HEK293 (cell line): ENCODE measurements around the gene KDM5A.

Source experiments
- GLI4 ChIP-seq: fragments of 450-650 bp; formaldehyde crosslinking; IDR thresholded peaks from 2 replicates; pipeline ENCODE4 v1.5.1; 2016; ENCODE audit warnings: missing biosample characterization, missing genetic modification characterization
- KLF10 ChIP-seq: fragments of 450-650 bp; IDR thresholded peaks from 2 replicates; pipeline ENCODE4 v1.5.1; 2018; ENCODE audit warnings: missing biosample characterization, mild to moderate bottlenecking, missing genetic modification characterization
- OVOL3 ChIP-seq: fragments of 450-650 bp; formaldehyde crosslinking; IDR thresholded peaks from 2 replicates; pipeline ENCODE4 v1.5.1; 2016; ENCODE audit warnings: missing biosample characterization, missing genetic modification characterization
- TCF7L2 ChIP-seq: IDR thresholded peaks from 2 replicates; pipeline ENCODE4 v1.6.1; 2011; ENCODE audit warnings: low read depth, mild to moderate bottlenecking, inconsistent platforms, low read length, moderate library complexity, borderline replicate concordance
- WT1 ChIP-seq: fragments of 450-650 bp; formaldehyde crosslinking; IDR thresholded peaks from 2 replicates; pipeline ENCODE4 v1.5.1; 2016; ENCODE audit warnings: missing biosample characterization, missing genetic modification characterization
- ZBTB7A ChIP-seq: fragments of 450-650 bp; formaldehyde crosslinking; IDR thresholded peaks from 2 replicates; pipeline ENCODE4 v1.5.1; 2016; ENCODE audit warnings: low read depth, missing biosample characterization, missing genetic modification characterization
- ZFP3 ChIP-seq: fragments of 450-650 bp; formaldehyde crosslinking; IDR thresholded peaks from 2 replicates; pipeline ENCODE4 v1.5.1; 2016; ENCODE audit warnings: low read depth, missing biosample characterization, missing genetic modification characterization
- ZNF146 ChIP-seq: fragments of 450-650 bp; formaldehyde crosslinking; IDR thresholded peaks from 2 replicates; pipeline ENCODE4 v1.5.1; 2016; ENCODE audit warnings: missing biosample characterization, missing genetic modification characterization
- ZNF157 ChIP-seq: fragments of 450-650 bp; formaldehyde crosslinking; IDR thresholded peaks from 2 replicates; pipeline ENCODE4 v1.5.1; 2016; ENCODE audit warnings: missing biosample characterization, missing genetic modification characterization
- ZNF184 ChIP-seq: fragments of 450-650 bp; IDR thresholded peaks from 2 replicates; pipeline ENCODE4 v1.5.1; 2018; ENCODE audit warnings: missing biosample characterization, mild to moderate bottlenecking, missing genetic modification characterization
- ZNF274 ChIP-seq, 2 experiments: fragments of 200-500 bp in 1 of 2; fragments of 450-650 bp in 1 of 2; sonication (Bioruptor generic) in 1 of 2; formaldehyde crosslinking in 1 of 2; IDR thresholded peaks; 2 replicates each; pipeline versions ENCODE4 v1.5.1 to v1.6.1; 2014 to 2016; ENCODE audit warnings: borderline replicate concordance in 1 of 2, inconsistent platforms in 1 of 2, low read length in 1 of 2, missing biosample characterization in 1 of 2, missing genetic modification characterization in 1 of 2
- ZNF37A ChIP-seq: fragments of 450-650 bp; IDR thresholded peaks from 2 replicates; pipeline ENCODE4 v1.5.1; 2018; ENCODE audit warnings: missing biosample characterization, missing genetic modification characterization
- ZNF473 ChIP-seq: fragments of 450-650 bp; formaldehyde crosslinking; IDR thresholded peaks from 2 replicates; pipeline ENCODE4 v1.5.1; 2017; ENCODE audit warnings: missing biosample characterization, missing genetic modification characterization
- ZNF544 ChIP-seq: fragments of 450-650 bp; formaldehyde crosslinking; IDR thresholded peaks from 2 replicates; pipeline ENCODE4 v1.5.0; 2017; ENCODE audit warnings: missing biosample characterization, missing genetic modification characterization
- ZNF555 ChIP-seq: fragments of 450-650 bp; formaldehyde crosslinking; conservative IDR thresholded peaks from 2 replicates; pipeline ENCODE4 v1.5.1; 2017; ENCODE audit warnings: missing biosample characterization, mild to moderate bottlenecking, missing genetic modification characterization, inconsistent platforms
- ZNF558 ChIP-seq: fragments of 450-650 bp; formaldehyde crosslinking; IDR thresholded peaks from 2 replicates; pipeline ENCODE4 v1.5.1; 2016; ENCODE audit warnings: missing biosample characterization, missing genetic modification characterization
- ZNF560 ChIP-seq: fragments of 450-650 bp; formaldehyde crosslinking; IDR thresholded peaks from 2 replicates; pipeline ENCODE4 v1.5.1; 2017; ENCODE audit warnings: missing biosample characterization, missing genetic modification characterization, borderline replicate concordance
- ZSCAN30 ChIP-seq: fragments of 450-650 bp; IDR thresholded peaks from 2 replicates; pipeline ENCODE4 v1.5.1; 2018; ENCODE audit warnings: missing biosample characterization, mild to moderate bottlenecking, missing genetic modification characterization, moderate library complexity
- TF ChIP-seq, protein P1 (sequence below): fragments of 450-650 bp; formaldehyde crosslinking; IDR thresholded peaks from 2 replicates; pipeline ENCODE4 v1.5.1; 2016; ENCODE audit warnings: missing biosample characterization, missing genetic modification characterization
- TF ChIP-seq, protein P2 (sequence below): sonication (generic); formaldehyde crosslinking; IDR thresholded peaks from 2 replicates; pipeline ENCODE4 v1.8.1; 2022; ENCODE audit warnings: mild to moderate bottlenecking, moderate library complexity, missing genetic modification reagents
- TF ChIP-seq, protein P3 (sequence below): fragments of 450-650 bp; formaldehyde crosslinking; IDR thresholded peaks from 2 replicates; pipeline ENCODE4 v1.5.1; 2016; ENCODE audit warnings: missing biosample characterization, missing genetic modification characterization
- TF ChIP-seq, protein P4 (sequence below): fragments of 450-650 bp; formaldehyde crosslinking; IDR thresholded peaks from 2 replicates; pipeline ENCODE4 v1.5.1; 2016; ENCODE audit warnings: missing biosample characterization, missing genetic modification characterization, borderline replicate concordance
- TF ChIP-seq, protein P5 (sequence below): fragments of 450-650 bp; formaldehyde crosslinking; IDR thresholded peaks from 2 replicates; pipeline ENCODE4 v1.5.1; 2017; ENCODE audit warnings: missing biosample characterization, mild to moderate bottlenecking, missing genetic modification characterization, moderate library complexity
- TF ChIP-seq, protein P6 (sequence below): fragments of 450-650 bp; formaldehyde crosslinking; IDR thresholded peaks from 2 replicates; pipeline ENCODE4 v1.5.1; 2016; ENCODE audit warnings: missing biosample characterization, missing genetic modification characterization
- TF ChIP-seq, protein P7 (sequence below): fragments of 450-650 bp; formaldehyde crosslinking; IDR thresholded peaks from 2 replicates; pipeline ENCODE4 v1.5.1; 2016; ENCODE audit warnings: missing biosample characterization, missing genetic modification characterization

Gene KDM5A

DNA sequence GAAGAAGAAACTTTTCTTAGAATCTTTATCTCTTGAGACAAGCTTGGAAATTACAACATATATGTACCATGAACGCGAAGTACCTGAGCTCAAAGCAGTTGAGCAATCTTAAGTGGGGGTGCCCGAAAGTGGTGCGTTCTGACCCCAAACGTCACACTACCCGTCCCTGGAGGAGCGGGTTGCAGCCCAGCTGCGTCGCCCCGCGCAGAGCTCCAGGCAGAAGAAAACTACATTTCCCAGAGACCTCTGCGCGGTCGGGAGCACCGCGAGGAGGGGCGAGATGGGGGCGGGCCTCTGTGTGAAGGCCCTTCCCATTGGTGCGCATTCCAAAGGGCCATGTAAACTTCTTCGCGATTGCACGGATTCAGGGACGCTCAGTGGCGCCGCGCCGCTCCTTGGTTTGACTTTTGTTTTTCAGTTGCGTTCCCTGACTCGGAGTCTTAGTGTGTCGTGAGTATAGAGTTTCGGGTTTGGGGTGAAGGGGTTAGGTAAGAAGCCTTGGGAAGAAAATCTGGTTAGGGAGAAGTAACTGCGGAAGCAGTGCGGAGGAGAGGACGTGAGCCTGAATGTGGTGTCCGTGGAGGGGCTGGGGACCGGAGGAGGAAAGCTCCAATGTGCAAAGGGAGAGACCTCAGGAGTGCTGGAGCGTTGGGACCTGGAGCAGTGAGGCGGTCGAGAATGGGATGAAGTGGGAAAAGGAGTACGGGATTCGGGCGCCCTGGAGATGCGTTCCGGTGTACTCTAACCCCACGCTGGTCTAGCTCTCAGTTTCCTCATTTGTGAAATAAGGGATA, 12.3 kb upstream of the KDM5A start, which contains the start of gene CCDC77 (continued):
- TF ChIP-seq GLI4 (tag by site-specific recombination) (no peak; the same call in 1 of the 2 replicates), TCF7L2 (no peak), ZNF560 (tag by site-specific recombination) (no peak), ZNF146 (tag by site-specific recombination) (peak; percentile 19; the same call in 1 of the 2 replicates), OVOL3 (tag by site-specific recombination) (no peak), ZNF544 (tag by site-specific recombination) (no peak), ZNF274 (IDR thresholded peaks at IDR 0.05; ENCODE audit: low read length) (no peak), ZNF274 (tag by site-specific recombination; IDR thresholded peaks at IDR 0.05; ENCODE audit: borderline replicate concordance) (no peak), ZNF473 (tag by site-specific recombination) (no peak), ZNF558 (tag by site-specific recombination) (no peak), ZBTB7A (no peak), ZNF184 (no peak), ZSCAN30 (tag by site-specific recombination) (0 out of 2 replicates have a peak, but pooled peaks have one; percentile 27), KLF10 (tag by site-specific recombination) (no peak), WT1 (tag by site-specific recombination) (0 out of 2 replicates have a peak, but pooled peaks have one; percentile 12), ZNF555 (tag by site-specific recombination) (no peak), ZFP3 (tag by site-specific recombination) (no peak), ZNF37A (tag by site-specific recombination) (no peak), ZNF157 (no peak)
- TF ChIP-seq, protein P1, sequence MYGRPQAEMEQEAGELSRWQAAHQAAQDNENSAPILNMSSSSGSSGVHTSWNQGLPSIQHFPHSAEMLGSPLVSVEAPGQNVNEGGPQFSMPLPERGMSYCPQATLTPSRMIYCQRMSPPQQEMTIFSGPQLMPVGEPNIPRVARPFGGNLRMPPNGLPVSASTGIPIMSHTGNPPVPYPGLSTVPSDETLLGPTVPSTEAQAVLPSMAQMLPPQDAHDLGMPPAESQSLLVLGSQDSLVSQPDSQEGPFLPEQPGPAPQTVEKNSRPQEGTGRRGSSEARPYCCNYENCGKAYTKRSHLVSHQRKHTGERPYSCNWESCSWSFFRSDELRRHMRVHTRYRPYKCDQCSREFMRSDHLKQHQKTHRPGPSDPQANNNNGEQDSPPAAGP (tag by site-specific recombination) = peak; percentile 49
- TF ChIP-seq, protein P2, sequence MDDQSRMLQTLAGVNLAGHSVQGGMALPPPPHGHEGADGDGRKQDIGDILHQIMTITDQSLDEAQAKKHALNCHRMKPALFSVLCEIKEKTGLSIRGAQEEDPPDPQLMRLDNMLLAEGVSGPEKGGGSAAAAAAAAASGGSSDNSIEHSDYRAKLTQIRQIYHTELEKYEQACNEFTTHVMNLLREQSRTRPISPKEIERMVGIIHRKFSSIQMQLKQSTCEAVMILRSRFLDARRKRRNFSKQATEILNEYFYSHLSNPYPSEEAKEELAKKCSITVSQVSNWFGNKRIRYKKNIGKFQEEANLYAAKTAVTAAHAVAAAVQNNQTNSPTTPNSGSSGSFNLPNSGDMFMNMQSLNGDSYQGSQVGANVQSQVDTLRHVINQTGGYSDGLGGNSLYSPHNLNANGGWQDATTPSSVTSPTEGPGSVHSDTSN = no peak
- TF ChIP-seq, protein P3, sequence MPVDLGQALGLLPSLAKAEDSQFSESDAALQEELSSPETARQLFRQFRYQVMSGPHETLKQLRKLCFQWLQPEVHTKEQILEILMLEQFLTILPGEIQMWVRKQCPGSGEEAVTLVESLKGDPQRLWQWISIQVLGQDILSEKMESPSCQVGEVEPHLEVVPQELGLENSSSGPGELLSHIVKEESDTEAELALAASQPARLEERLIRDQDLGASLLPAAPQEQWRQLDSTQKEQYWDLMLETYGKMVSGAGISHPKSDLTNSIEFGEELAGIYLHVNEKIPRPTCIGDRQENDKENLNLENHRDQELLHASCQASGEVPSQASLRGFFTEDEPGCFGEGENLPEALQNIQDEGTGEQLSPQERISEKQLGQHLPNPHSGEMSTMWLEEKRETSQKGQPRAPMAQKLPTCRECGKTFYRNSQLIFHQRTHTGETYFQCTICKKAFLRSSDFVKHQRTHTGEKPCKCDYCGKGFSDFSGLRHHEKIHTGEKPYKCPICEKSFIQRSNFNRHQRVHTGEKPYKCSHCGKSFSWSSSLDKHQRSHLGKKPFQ (tag by site-specific recombination) = no peak
- TF ChIP-seq, protein P4, sequence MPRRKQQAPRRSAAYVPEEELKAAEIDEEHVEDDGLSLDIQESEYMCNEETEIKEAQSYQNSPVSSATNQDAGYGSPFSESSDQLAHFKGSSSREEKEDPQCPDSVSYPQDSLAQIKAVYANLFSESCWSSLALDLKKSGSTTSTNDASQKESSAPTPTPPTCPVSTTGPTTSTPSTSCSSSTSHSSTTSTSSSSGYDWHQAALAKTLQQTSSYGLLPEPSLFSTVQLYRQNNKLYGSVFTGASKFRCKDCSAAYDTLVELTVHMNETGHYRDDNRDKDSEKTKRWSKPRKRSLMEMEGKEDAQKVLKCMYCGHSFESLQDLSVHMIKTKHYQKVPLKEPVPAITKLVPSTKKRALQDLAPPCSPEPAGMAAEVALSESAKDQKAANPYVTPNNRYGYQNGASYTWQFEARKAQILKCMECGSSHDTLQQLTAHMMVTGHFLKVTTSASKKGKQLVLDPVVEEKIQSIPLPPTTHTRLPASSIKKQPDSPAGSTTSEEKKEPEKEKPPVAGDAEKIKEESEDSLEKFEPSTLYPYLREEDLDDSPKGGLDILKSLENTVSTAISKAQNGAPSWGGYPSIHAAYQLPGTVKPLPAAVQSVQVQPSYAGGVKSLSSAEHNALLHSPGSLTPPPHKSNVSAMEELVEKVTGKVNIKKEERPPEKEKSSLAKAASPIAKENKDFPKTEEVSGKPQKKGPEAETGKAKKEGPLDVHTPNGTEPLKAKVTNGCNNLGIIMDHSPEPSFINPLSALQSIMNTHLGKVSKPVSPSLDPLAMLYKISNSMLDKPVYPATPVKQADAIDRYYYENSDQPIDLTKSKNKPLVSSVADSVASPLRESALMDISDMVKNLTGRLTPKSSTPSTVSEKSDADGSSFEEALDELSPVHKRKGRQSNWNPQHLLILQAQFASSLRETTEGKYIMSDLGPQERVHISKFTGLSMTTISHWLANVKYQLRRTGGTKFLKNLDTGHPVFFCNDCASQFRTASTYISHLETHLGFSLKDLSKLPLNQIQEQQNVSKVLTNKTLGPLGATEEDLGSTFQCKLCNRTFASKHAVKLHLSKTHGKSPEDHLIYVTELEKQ (tag by site-specific recombination) = no peak
- TF ChIP-seq, protein P5, sequence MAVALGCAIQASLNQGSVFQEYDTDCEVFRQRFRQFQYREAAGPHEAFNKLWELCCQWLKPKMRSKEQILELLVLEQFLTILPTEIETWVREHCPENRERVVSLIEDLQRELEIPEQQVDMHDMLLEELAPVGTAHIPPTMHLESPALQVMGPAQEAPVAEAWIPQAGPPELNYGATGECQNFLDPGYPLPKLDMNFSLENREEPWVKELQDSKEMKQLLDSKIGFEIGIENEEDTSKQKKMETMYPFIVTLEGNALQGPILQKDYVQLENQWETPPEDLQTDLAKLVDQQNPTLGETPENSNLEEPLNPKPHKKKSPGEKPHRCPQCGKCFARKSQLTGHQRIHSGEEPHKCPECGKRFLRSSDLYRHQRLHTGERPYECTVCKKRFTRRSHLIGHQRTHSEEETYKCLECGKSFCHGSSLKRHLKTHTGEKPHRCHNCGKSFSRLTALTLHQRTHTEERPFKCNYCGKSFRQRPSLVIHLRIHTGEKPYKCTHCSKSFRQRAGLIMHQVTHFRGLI (tag by site-specific recombination) = no peak
- TF ChIP-seq, protein P6, sequence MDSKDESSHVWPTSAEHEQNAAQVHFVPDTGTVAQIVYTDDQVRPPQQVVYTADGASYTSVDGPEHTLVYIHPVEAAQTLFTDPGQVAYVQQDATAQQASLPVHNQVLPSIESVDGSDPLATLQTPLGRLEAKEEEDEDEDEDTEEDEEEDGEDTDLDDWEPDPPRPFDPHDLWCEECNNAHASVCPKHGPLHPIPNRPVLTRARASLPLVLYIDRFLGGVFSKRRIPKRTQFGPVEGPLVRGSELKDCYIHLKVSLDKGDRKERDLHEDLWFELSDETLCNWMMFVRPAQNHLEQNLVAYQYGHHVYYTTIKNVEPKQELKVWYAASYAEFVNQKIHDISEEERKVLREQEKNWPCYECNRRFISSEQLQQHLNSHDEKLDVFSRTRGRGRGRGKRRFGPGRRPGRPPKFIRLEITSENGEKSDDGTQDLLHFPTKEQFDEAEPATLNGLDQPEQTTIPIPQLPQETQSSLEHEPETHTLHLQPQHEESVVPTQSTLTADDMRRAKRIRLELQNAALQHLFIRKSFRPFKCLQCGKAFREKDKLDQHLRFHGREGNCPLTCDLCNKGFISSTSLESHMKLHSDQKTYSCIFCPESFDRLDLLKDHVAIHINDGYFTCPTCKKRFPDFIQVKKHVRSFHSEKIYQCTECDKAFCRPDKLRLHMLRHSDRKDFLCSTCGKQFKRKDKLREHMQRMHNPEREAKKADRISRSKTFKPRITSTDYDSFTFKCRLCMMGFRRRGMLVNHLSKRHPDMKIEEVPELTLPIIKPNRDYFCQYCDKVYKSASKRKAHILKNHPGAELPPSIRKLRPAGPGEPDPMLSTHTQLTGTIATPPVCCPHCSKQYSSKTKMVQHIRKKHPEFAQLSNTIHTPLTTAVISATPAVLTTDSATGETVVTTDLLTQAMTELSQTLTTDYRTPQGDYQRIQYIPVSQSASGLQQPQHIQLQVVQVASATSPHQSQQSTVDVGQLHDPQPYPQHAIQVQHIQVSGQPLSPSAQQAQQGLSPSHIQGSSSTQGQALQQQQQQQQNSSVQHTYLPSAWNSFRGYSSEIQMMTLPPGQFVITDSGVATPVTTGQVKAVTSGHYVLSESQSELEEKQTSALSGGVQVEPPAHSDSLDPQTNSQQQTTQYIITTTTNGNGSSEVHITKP (tag by site-specific recombination) = peak; percentile 82
- TF ChIP-seq, protein P7, sequence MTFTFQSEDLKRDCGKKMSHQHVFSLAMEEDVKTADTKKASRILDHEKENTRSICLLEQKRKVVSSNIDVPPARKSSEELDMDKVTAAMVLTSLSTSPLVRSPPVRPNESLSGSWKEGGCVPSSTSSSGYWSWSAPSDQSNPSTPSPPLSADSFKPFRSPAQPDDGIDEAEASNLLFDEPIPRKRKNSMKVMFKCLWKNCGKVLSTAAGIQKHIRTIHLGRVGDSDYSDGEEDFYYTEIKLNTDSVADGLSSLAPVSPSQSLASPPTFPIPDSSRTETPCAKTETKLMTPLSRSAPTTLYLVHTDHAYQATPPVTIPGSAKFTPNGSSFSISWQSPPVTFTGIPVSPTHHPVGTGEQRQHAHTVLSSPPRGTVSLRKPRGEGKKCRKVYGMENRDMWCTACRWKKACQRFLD = no peak
